MM.1S (cell line): ENCODE data around the gene DNAAF2.
"Not testable (repeated sequence)": the region's sequence is repeated elsewhere in the genome, so short reads cannot be mapped to it uniquely, and the experiment has no call there.

Experiments
- DNase-seq: peaks from one replicate; pipeline ENCODE4 v3.0.0-alpha.2; 2015
- H2AFZ ChIP-seq: fragments of 300-600 bp; sonication (generic); 2 replicates; pipeline ENCODE4 v1.6.0; 2016; ENCODE audit warnings: antibody characterized with exemption, low read length
- H3F3A ChIP-seq: fragments of 300-600 bp; sonication (generic); 2 replicates; pipeline ENCODE4 v1.6.1; 2016; ENCODE audit warnings: mild to moderate bottlenecking, antibody characterized with exemption, low read length, moderate library complexity, mixed read lengths; ENCODE audit not compliant: insufficient read depth
- H3K27ac ChIP-seq: fragments of 300-600 bp; sonication (generic); 2 replicates; pipeline ENCODE4 v1.5.1; 2016; ENCODE audit warnings: mild to moderate bottlenecking, low read length
- H3K27me3 ChIP-seq: fragments of 300-600 bp; sonication (generic); replicated peaks from 2 replicates; pipeline ENCODE4 v1.6.0; 2016; ENCODE audit warnings: low read length; ENCODE audit not compliant: insufficient read depth
- H3K36me3 ChIP-seq: fragments of 300-600 bp; sonication (generic); replicated peaks from 2 replicates; pipeline ENCODE4 v1.6.1; 2016; ENCODE audit warnings: mild to moderate bottlenecking, low read length, mixed read lengths; ENCODE audit not compliant: insufficient read depth
- H3K4me1 ChIP-seq: fragments of 300-600 bp; sonication (generic); 2 replicates; pipeline ENCODE4 v1.6.1; 2016; ENCODE audit warnings: low read length, mixed read lengths
- H3K4me2 ChIP-seq: fragments of 300-600 bp; sonication (generic); 2 replicates; pipeline ENCODE4 v1.6.0; 2016; ENCODE audit warnings: low read depth, low read length
- H3K4me3 ChIP-seq: fragments of 300-600 bp; sonication (generic); 2 replicates; pipeline ENCODE4 v1.5.1; 2016; ENCODE audit warnings: low read length, mixed read lengths
- H3K79me2 ChIP-seq: fragments of 300-600 bp; sonication (generic); 2 replicates; pipeline ENCODE4 v1.6.1; 2016; ENCODE audit warnings: mixed run types, low read length, mixed read lengths
- H3K9ac ChIP-seq: fragments of 300-600 bp; sonication (generic); 2 replicates; pipeline ENCODE4 v1.6.1; 2016; ENCODE audit warnings: low read length, mixed read lengths
- H3K9me2 ChIP-seq: fragments of 300-600 bp; sonication (generic); replicated peaks from 2 replicates; pipeline ENCODE4 v1.6.1; 2016; ENCODE audit warnings: mild to moderate bottlenecking, low read length, mixed read lengths; ENCODE audit not compliant: insufficient read depth
- H3K9me3 ChIP-seq: fragments of 300-600 bp; sonication (generic); replicated peaks from 2 replicates; pipeline ENCODE4 v1.6.1; 2016; ENCODE audit warnings: mild to moderate bottlenecking, low read length, mixed read lengths; ENCODE audit not compliant: insufficient read depth
- H4K20me1 ChIP-seq: fragments of 300-600 bp; sonication (generic); 2 replicates; pipeline ENCODE4 v1.6.1; 2016; ENCODE audit warnings: mild to moderate bottlenecking, low read length, moderate library complexity, mixed read lengths; ENCODE audit not compliant: insufficient read depth
- CTCF ChIP-seq: fragments of 300-600 bp; sonication (generic); IDR thresholded peaks from 2 replicates; pipeline ENCODE4 v1.5.1; 2016; ENCODE audit warnings: antibody characterized with exemption, low read length, mixed read lengths
- EZH2 ChIP-seq: fragments of 300-600 bp; sonication (generic); optimal IDR thresholded peaks from 2 replicates; pipeline ENCODE3; 2017; ENCODE audit warnings: low read depth, mild to moderate bottlenecking, antibody characterized with exemption, low read length, mixed read lengths
- EZH2phosphoT487 ChIP-seq: fragments of 300-600 bp; sonication (generic); IDR thresholded peaks from 2 replicates; pipeline ENCODE4 v1.6.1; 2018; ENCODE audit warnings: antibody characterized with exemption, low read length

The DNAAF2 gene

GRCh38 chr14:49619730-49620129 is 15.3 kb downstream of the DNAAF2 start:
- peak overlapping the region; percentile 54 for H3K4me2 ChIP-seq
- no peaks in the 10 kb centered on the region for H3K4me1 ChIP-seq
- no peaks in the 10 kb centered on the region for H3K36me3 ChIP-seq
- DNase-seq: no peak
- H3K9me3 ChIP-seq: no peaks in the 10 kb centered on the region
- H4K20me1 ChIP-seq: no peaks in the 10 kb centered on the region
- H3K27me3 ChIP-seq: no peaks in the 10 kb centered on the region
- H3K79me2 ChIP-seq: peaks cover 56% of the 10 kb centered on the region
- H2AFZ ChIP-seq: no peak overlapping the region
- peak overlapping the region; percentile 98; the same call in 1 of the 2 replicates for H3K27ac ChIP-seq
- H3K9ac ChIP-seq: peak overlapping the region; percentile 95
- no peaks in the 10 kb centered on the region for H3K9me2 ChIP-seq
- TF ChIP-seq EZH2 (no peak), EZH2phosphoT487 (no peak), CTCF (no peak)
- peak overlapping the region; percentile 81 for H3K4me3 ChIP-seq
- peaks cover 11% of the 10 kb centered on the region for H3F3A ChIP-seq

GRCh38 chr14:49619273-49619672 is 15.8 kb downstream of the DNAAF2 start:
- not testable (repeated sequence) for DNase-seq, H3K27ac ChIP-seq, H3K9me3 ChIP-seq, H3K36me3 ChIP-seq, H3K27me3 ChIP-seq, H2AFZ ChIP-seq, H3F3A ChIP-seq, H3K4me1 ChIP-seq, H3K9me2 ChIP-seq, H4K20me1 ChIP-seq
- peaks cover 56% of the 10 kb centered on the region for H3K79me2 ChIP-seq
- H3K4me2 ChIP-seq: peak overlapping the region; percentile 54
- H3K9ac ChIP-seq: peak overlapping the region; percentile 95; the same call in 1 of the 2 replicates
- peak overlapping the region; percentile 81 for H3K4me3 ChIP-seq

GRCh38 chr14:49617852-49618519 is 17.1 kb downstream of the DNAAF2 start:
- Histone ChIP-seq H3K4me3 (no peak overlapping the region), H4K20me1 (no peaks in the 10 kb centered on the region), H3K4me1 (no peaks in the 10 kb centered on the region), H3K9me3 (no peaks in the 10 kb centered on the region), H3K9me2 (no peaks in the 10 kb centered on the region), H3K27ac (no peak overlapping the region), H3F3A (0 out of 2 replicates have a peak, but pooled peaks cover 5% of the 10 kb centered on the region), H3K4me2 (no peak overlapping the region), H3K36me3 (no peaks in the 10 kb centered on the region), H3K9ac (no peak overlapping the region), H2AFZ (no peak overlapping the region), H3K79me2 (peaks cover 49% of the 10 kb centered on the region), H3K27me3 (no peaks in the 10 kb centered on the region)
- TF ChIP-seq EZH2: no peak
- no peak for TF ChIP-seq EZH2phosphoT487
- TF ChIP-seq CTCF: no peak
- no peak for DNase-seq

- H3K36me3 ChIP-seq: no peaks in the 10 kb centered on the region
- no peaks in the 10 kb centered on the region for H3K9me3 ChIP-seq
- H3K4me2 ChIP-seq: no peak overlapping the region
- no peaks in the 10 kb centered on the region for H3K27me3 ChIP-seq
- H3K9ac ChIP-seq: no peak overlapping the region
- no peak overlapping the region for H3K27ac ChIP-seq
- H3K79me2 ChIP-seq: peaks cover 27% of the 10 kb centered on the region
- TF ChIP-seq EZH2phosphoT487 (no peak), EZH2 (no peak)
- H3F3A ChIP-seq: 0 out of 2 replicates have a peak, but pooled peaks cover 5% of the 10 kb centered on the region
- H3K4me1 ChIP-seq: no peaks in the 10 kb centered on the region
- H4K20me1 ChIP-seq: no peaks in the 10 kb centered on the region
- no peak for DNase-seq
- H3K9me2 ChIP-seq: no peaks in the 10 kb centered on the region
- no peak overlapping the region for H3K4me3 ChIP-seq
- no peak overlapping the region for H2AFZ ChIP-seq
These were observed 19.3 kb downstream of the DNAAF2 start for GRCh38 chr14:49615776-49616175.
